Putamen (tissue), 1 donor: ENCODE measurements around the gene EGFLAM.

Source experiments
- DNase-seq: peaks from one replicate; pipeline ENCODE4 v3.0.0-alpha.2; 2016; ENCODE audit warnings: low spot score

The EGFLAM gene

DNA sequence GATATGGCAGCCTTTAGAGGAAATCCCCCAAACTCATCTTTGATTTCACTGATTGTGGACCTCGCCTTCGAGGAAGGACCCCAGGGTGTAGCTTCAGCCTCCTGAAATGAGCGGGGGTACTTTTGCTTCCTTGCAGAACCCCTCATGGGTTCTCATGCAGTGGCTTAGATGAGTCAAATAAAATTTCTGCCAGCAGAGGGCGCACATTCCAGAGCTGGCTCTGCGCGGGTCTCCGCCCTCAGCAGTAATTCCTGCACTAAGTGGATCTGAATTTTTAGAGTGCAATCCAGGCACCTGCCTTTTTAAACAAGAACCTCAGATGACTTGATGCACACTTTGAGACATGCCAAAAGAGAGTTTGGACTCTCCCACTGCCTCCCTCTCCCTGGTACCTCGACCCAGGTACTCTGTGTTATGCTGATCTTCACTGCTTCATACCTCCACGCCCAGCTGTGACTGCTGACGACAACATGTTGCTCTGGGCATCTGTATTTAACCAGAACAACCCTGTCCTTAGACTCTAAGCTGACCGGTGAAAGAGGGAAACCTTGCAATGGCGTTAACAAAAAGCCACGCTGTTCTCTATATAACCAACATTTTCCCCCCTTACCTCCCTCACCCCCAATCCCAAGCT lies 7.3 kb downstream of the EGFLAM start:
- DNase-seq: peak; percentile 34

GRCh38 chr5:38267372-38267771 lies 9.0 kb downstream of the EGFLAM start:
- DNase-seq: no peak

DNA sequence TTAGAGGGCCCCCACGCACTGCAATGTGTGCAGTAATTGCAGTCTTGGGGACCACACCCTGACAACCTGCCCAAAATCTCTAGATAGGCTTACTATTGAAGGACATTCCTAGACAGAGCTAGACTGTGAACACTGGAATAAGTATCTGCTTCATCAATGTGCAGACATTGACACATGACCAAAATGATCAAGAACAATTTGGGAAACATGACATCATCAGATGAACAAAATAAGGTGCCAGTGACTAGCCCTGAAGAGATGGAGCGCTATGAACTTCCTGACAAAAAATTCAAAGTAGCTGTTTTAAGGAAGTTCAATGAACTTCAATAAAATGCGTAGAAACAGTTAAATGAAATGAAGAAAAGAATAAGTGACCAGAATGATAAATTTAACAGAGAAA lies 15.3 kb downstream of the EGFLAM start:
- no peak for DNase-seq

- no peak for DNase-seq
Observed at GRCh38 chr5:38274370-38274769, 16.0 kb downstream of the EGFLAM start.

GRCh38 chr5:38284384-38284783 lies 26.0 kb downstream of the EGFLAM start:
- no peak for DNase-seq

DNA sequence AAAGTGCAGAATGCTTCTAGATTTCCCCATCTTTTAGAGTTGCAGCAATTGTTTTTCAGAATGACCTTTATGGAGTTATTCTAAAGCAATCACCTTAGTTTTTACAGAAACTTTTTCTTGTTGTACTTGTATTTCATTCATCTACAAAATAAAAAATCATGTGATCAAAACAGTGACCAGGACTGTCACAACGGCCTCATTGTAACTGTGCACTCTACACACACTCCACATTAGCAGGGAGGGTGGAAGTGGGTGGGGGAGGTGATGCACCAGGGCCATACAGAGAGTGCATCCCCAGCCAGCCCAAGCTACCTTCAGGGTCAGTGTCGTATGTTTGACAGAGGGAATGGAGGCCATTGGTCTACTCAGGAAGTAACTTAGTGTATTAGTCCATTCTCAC lies 26.9 kb downstream of the EGFLAM start:
- DNase-seq: peak; percentile 32

GRCh38 chr5:38286002-38286401 lies 27.6 kb downstream of the EGFLAM start:
- no peak for DNase-seq

- no peak for DNase-seq
Observed at GRCh38 chr5:38287124-38287523, 28.8 kb downstream of the EGFLAM start.

- no peak for DNase-seq
Observed at GRCh38 chr5:38289457-38289856, 31.1 kb downstream of the EGFLAM start.

DNA sequence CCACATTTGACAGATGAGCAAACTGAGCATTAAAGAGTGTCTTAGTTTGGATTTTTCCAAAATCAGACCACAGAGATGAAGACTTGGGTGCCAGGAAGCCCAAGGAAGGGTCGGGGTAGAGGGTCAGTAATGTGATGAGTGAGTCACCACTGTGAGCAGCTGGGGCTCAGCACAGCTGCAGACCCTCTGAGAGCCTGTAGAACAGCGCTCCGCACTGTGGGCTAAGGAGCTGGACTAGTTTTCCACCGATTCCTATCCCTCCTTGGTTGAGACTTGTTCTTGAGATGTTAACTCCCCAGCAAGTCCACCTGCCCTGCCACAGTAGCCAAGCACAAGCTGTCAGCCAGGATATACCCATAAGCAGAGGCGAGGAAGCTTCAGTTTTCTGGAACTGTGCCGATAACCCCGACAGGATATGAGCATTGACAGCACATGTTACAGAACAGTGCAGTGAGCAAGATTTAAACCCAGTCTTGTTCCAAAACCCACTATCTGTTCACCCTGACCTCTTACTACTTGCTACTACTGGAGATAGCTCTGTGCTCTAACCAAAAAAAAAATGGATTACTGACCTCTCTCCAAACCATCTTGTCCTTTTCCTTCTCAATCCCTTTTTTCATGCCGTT lies 31.8 kb downstream of the EGFLAM start:
- no peak for DNase-seq

DNA sequence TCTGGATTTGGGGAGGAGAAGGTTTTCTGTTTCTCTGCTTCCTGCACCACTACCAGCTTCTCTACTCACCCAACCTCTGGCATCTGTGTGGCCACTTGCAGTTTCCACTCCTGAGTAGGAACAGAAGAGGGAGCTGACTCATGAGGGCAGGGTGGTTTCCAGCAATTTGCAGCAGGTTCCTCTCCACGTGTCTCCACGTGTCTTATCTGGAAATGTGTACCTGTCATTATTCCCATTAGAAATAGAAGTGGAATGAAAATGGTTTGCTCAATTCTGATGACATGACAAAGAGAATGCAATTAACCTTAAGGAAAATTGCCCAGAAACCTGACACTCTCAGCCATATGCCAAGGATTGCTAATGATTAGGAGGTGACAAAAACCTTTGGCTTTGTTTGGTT lies 33.0 kb downstream of the EGFLAM start:
- DNase-seq: no peak

DNA sequence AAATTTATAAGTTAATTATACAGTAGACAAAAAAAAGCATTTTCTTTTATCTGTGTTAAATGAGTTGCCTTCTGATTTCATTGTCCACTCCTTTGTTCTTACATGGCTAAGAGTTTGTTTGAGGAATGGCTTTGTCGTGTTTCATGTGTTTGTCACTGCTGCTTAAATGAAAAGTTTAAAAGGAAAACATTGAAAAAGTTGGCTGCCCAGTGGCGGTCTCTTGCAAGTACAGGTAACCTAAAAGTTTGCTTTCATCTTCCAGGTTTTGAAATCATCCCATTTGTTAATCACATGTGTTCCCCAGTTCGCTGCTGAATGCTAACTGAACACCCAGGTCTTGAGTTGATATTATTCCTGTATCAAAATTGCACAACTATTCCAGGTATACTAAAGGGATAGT lies 33.9 kb downstream of the EGFLAM start:
- no peak for DNase-seq

- DNase-seq: no peak
Observed at GRCh38 chr5:38295751-38296150, 37.4 kb downstream of the EGFLAM start.

DNA sequence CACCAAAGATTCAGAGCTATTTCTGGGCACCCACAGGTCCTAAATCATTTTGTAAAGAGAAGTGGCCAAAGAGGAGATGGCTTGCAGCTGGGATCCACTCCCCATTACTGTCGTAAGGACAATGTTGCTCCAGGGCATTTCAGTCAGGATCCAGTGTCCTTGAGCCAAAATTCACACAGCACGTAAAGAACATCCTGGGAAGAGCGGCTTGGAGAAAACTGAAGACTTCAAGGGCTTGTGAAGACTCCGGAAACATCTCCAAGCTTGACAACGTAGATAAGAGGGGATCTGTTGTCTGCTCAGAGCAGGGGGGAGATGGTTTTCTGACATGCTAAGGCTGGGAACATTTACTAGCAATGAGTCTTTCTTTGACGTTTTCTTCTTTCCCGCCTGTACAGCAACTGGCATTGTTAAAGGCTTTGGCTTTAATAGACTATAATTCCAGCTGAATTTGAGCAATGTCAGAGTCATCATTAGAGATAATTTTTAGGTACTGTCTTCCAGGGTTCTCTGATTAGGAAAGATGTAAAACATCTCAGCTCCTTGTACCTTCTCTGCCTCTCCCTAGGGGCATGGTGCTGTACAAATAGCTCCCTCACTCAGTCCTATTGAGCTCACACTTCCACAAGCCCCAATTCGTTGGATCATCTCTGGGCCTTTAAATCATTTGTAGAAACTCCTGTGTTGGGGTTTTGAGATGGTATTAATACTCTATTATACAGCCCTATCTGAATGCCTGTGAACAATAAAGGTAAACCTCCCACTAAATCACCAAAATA lies 39.7 kb downstream of the EGFLAM start:
- no peak for DNase-seq

GRCh38 chr5:38299585-38299984 lies 41.2 kb downstream of the EGFLAM start:
- DNase-seq: no peak

GRCh38 chr5:38305148-38305547 lies 46.8 kb downstream of the EGFLAM start:
- no peak for DNase-seq

DNA sequence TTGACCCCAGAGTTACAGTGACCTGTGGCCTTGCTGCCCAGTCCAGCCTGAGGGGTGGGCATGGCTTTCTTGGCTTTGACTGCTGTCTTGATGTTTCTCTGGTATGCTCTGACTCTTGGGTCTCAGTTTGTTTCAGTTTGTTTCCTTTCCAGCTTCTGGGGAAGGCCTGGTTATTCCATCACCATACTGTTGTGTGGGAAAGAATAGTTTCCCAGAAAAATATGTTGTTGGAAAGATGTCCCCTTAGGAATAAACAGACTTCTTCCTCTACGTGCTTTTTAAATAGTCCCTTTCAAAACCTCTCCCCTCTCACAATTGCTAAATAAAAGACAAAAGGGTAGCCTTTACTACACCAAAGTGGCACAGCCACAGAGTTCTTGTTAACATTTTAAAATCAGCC lies 49.5 kb downstream of the EGFLAM start:
- DNase-seq: no peak

GRCh38 chr5:38316544-38317224 lies 58.3 kb downstream of the EGFLAM start:
- DNase-seq: no peak

DNA sequence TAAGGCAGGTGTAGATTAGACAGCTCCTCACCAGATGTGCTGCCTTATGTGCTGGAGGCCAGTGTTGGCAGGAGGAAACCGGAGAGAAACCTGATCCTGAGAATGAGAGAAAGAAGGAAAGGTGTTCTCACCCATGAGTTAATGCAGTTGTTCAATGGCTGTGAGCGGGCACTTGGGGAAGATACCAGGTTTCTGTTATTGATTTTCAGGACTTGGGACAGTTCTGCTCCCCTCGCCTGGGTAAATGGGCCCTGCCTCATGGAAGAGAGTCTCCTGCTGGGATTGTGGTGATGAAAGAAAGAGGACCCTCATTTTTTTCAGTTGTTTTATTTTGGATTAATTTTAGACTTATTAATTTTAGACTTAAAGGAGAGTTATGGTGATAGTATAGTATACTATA lies 59.5 kb downstream of the EGFLAM start:
- DNase-seq: no peak

DNA sequence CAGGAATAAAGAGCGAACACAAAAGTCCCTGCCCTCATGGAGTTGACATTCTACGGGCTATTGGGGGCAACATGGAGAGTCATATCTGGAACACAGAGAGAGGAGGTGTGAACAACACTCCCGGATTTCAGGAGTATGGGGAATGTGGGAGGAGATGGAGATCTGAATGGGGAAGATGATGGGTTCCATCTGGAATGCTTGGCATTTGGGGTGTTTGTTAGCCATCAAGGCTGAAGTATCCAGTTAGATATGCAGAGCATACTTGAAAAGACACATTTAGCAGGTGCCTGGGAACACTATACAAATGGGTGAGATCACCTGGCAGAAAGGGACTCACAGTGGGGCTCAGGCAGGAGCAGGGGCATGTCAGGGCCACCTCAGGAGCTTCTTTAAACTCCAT lies 61.1 kb downstream of the EGFLAM start:
- DNase-seq: no peak

DNA sequence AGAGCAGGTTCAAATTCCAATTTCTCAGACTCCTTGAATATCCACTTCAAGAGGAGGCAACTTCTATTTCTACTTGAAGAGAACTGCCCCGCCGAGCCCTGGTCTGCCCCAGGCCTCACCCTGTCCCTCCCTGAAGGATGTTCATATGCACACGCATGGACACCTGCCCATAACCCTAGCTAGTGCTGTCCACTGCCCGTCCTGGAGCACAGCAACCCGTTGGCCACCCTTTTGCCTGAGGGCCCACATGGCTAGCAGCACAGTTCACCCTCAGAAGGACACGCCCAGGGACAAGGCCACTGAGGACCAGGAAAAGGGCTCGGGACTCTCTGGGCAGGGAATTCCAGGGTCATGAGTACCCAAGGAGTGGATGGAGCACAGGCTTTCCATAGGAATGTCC lies 63.6 kb downstream of the EGFLAM start:
- DNase-seq: no peak

- no peak for DNase-seq
Observed at GRCh38 chr5:38323645-38324295, 65.4 kb downstream of the EGFLAM start.
